Stimulated activated CD4-positive, alpha-beta T cell treated with anti-CD3 and anti-CD28 coated beads, Interleukin-1b, Interleukin-23, amount 100 ng/mL, for 4 hours (primary cell): ENCODE measurements around the gene PRSS38.

ENCODE experiments used
- DNase-seq, 2 donors: peaks; one replicate each; pipeline ENCODE4 v3.0.0-alpha.2; 2020; ENCODE audit warnings: low read depth in 2 of 2

Gene PRSS38

DNA sequence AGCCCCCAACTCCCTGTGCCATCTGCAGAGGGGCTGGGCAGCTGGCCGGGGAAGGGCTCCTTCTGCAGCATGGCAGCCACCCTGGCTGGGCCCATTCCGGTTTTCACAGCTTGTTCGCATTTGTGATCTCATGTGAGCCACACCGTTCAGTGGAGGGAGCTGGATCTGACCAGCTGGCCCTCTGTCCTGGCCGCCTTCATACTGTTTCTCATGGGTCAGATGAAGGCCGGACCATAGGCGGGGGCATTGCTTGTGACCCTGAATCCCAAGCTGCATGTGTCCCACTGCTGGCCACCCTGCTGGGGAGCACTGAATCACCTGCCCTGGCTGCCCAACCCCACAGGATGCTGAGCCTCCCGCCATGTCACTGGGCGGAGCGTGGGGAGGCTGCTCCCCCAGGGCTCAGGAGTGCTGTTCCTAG lies 36.4 kb upstream of the PRSS38 start:
- no peak for DNase-seq

DNA sequence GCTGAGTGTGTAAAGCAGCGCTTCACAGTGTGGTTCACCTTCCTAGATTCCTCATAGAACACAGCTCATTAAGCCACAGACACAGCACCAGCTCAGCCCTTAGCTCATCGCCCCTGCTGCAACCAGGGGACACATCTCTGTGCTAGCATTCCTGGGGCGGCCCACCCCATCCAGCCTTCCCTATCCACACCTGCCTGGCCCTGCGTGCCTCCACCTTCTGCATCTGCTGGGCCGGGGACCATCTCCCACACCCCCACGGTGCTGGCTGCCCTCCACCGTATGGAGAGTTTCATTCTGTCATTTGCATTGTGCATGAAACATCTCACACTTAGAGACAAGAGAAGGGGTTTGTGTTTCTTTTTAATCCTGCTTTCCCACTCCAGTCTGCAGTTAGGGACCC lies 35.8 kb upstream of the PRSS38 start:
- DNase-seq = no peak

DNA sequence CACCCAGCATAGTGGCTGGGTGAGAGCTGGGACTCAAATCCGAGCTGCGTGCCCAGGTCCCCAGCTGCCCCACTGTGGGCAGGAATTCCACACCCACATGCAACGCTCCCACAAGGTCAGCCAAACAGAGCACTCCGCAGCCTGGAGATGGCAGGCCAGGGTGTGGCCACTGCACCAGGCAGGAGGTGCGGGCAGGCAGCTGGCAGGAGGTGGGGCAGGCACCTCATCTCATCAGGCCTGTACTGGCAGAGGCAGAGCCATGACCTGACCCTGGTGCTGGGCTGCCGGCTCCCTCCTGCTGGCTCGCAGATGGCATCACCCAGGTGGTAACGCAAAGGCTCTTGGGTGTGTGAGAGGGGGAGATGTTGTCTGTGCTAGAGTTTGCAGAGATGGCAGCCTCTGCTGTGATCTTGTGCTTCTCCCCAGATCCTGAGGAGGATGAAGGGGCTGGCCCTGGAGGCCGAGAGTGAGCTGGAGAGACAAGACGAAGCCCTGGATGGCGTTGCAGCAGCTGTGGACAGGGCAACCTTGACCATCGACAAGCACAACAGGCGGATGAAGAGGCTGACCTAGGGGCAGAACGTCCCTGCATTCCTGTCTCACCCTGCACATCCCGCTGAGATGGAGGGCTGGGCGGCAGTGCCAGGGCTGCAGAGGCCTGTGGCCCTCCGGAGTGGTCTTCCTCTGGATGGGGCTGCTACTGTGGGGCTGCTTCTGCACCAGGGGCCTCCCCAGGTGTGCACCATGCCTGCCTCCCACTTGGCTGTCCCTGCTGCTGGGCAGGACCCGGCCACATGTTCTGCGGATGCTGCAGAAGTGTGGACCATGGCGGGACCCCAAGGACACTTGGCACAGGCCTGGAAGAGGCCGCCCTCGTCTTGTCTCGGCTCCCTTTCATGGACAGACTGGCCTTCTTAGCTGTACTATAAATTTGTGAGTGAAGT lies 35.1 kb upstream of the PRSS38 start:
- no peak for DNase-seq

DNA sequence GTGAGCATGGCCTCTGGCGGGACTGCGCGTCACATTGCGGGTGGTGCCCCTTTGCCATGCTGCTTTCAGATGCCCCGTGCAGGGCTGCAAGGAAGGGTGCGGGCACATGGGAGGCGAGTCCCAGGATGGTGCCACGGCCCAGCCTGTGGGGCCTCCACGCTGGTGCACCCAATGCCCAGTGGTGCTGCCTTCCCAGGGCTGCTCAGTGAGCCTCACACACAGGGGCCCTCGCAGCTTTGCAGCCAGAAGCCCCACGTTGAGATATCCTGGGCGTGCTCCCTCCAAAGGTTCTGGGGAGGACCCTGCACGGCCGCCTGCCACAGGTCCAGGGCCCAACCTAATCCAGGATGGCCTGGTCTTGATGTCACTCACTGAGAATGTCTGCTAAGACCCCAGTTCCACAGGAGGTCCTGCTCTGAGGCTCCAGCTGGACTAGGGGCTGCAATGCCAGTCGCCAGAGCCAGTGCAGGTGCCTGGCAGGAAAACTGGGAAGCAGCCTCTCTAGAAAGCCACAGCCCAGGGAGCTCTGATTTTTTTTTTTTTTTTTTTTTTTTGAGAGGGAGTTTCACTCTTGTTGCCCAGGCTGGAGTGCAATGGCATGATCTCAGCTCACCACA lies 34.1 kb upstream of the PRSS38 start:
- no peak for DNase-seq

DNA sequence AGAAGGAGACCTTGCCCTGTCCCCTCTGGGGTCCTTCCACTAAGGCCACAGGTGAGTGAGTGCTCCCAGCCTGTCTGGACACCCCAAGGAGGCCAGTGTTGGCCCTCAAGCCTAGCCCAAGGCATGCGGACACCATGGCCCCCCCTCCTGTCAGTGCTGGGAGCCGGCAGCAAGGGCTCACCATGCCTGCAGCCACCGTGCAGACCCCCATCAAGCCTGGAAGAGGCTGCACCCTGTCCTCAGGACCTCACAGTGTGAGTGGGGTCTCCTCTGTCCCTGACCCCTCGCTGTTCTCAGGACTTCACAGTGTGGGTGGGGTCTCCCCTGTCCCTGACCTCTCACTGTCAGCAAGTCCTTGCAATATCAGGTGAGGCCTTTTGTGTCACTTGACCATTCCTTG lies 33.2 kb upstream of the PRSS38 start:
- DNase-seq = no peak

DNA sequence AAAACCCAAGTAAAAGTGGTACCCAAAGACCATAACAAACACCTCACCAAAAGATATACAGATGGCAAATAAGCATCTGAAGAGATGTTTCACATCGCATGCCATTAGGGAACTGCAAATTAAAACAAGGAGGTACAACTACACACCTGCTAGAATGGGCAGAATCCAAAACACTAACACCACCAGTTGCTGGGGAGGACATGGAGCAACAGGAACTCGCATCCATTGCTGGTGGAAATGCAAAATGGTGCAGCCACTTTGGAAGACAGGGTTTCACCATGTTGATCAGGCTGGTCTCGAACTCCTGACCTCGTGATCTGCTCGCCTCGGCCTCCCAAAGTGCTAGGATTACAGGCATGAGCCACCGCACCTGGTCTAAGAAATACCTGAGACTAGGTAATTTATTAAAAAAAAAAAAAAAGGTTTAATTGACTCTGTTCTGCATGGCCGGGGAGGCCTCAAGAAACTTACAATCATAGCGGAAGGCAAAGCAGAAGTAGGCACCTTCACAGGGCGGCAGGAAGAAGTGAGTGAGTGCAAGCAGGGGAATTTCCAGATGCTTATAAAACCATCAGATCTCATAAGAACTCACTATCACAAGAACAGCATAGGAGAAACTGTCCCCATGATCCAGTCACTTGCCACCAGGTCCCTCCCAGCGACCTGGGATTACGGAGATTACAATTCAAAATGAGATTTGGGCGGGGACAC lies 30.2 kb upstream of the PRSS38 start:
- DNase-seq = no peak

DNA sequence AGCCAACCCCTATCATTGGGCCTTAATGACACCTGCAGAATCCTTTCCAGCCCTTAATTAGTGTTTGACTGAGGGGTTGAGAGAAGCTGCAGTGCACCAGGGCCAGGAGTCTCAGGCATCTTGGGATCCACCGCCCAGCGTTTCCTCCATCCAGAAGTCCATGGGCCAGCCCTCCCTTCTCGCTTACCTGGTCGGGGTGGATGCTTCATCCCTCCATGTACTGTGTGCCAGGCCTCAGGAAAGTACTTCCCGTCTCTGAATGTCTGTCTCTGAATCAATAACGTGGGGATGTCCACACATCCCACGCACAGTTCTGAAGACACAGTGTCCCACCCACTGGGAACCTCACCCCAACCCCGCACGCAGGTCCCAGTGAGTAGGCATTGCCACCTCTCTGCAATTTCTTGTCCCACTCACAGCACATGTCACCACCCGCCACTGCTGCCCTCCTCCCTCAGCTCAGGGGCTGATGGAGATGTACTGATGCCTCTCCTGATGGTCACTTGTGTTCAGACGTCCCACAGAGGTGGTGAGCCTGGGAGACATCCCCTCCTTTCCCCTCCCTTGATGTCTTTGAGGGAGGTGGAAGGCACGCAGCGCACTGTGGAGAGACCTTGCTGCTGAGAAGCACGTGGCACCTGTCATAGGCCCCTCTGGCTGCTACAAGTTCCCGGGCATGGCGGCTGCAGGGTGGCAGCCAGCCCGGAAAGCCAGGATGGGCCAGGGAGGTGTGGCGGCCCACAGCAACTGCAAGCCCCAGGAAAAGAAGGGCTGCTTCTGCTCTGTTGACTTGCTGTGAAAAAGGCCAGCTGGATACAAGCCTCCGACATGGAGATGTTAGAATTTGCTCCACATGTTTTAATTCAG lies 29.4 kb upstream of the PRSS38 start:
- DNase-seq = no peak

DNA sequence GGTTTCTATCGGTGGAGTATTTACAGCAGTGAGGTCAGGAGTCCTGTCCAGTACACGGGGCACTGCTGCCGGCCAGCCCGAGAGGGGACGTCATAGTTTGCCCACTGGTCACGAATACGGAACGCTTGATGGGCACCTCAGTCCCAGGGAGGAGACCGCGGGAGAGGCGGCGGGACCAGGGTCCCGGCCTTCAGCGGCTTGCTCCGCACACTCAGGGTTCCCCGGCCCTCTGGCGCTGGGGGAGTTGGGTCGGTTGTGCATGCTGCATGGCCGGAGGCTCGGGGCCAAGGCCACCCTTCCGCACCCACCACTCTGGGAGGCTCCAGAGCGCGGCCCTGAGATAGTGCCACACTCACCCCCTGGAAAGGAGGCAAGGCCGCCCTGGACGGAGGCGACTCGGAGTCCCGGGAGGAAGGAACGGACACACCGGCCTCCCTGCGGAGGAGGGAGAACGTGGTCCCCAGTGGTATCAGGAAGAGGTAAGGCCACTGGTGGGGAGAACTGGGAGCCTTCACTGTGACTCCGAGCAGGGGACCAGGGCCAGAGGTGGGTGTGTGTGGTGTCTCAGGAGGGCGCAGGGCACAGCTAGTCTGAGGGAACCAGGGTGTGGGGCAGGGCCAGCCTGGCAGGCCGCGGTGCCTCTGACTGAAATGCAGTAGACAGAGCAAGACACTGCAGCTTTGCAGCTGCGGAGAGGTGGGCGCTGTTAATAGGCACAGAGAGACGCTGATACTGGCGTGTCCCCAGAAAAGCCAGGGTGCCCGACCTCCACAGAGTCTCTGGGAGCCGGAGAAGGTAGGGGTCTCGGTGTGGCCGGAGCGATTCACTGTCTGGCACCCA lies 28.6 kb upstream of the PRSS38 start:
- DNase-seq = no peak

DNA sequence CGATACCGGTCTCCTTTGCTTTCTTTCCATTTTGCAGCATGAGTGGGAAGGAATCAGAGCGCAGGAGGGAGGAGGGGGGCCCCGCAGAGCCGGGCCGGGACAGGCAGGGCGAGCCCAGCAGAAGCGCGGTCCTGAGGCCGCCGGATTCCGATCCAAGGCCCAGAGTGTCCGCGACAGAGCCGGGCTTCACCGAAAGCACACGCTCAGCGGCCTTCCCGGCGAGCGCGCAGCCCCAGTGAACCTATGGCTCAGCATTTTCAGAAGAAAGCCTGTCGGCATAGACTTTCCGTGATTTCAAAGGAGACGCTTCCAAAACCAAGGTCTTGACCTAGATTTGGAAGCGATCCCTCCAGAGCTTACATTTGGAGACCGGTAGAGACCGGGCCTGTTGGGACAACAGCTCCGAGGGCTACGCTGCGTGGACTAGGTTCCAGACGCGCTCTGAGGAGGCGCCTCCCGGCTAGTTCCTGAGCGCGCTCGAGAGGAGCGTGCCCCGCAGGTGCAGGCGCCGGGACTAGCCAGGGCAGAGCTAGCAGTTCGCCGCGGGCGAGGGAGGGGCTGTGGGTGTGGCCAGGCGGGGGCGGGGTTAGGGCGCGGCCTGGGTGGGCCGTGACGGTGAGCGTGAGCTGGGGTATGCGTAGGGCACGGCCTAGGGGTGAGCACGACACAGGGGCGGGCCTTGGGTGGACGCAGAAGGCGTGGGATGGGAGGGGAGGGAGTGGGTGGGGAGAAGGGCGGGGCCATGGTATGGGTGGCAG lies 27.8 kb upstream of the PRSS38 start:
- DNase-seq = peak; percentile 90 to 95

DNA sequence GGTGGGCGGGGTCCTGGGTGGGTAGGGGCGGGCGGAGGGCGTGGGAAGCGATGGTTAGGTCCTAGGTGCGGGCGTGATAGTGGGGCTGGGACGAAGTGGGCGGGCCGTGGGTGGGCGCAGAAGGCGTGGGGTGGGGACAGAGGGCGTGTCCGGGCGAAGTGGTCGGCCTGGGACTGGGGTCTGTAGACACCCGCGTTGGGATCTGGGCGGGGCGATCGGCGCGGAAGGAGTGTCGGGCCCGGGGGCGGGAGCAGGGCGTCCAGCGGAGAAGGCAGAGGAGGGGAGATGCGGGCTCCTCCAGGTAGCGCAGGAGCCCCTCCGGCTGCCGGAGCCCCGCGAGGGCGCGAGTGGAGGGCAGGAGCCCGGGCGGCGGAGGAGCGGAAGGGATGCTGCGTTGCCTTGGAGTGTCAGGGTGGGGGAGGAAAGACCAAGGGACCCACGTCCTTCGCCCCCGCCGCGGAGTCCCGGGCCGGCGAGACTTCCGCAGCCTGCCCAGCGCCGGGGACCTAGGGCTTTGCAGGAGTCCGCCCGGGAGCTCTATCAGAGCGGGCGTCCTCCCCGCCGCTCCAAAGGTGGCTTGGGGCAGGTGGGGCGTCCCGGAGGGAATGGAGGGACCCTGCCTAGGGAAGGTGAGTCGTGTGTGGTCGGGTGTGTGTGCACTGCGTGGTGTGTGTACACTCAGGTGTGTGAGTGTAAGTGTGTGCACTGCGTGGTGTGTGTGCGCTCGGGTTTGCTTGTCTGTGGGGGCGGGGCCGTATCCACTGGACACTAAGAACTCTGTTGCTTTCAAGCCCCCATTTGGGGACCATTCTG lies 27.0 kb upstream of the PRSS38 start:
- DNase-seq = no peak

DNA sequence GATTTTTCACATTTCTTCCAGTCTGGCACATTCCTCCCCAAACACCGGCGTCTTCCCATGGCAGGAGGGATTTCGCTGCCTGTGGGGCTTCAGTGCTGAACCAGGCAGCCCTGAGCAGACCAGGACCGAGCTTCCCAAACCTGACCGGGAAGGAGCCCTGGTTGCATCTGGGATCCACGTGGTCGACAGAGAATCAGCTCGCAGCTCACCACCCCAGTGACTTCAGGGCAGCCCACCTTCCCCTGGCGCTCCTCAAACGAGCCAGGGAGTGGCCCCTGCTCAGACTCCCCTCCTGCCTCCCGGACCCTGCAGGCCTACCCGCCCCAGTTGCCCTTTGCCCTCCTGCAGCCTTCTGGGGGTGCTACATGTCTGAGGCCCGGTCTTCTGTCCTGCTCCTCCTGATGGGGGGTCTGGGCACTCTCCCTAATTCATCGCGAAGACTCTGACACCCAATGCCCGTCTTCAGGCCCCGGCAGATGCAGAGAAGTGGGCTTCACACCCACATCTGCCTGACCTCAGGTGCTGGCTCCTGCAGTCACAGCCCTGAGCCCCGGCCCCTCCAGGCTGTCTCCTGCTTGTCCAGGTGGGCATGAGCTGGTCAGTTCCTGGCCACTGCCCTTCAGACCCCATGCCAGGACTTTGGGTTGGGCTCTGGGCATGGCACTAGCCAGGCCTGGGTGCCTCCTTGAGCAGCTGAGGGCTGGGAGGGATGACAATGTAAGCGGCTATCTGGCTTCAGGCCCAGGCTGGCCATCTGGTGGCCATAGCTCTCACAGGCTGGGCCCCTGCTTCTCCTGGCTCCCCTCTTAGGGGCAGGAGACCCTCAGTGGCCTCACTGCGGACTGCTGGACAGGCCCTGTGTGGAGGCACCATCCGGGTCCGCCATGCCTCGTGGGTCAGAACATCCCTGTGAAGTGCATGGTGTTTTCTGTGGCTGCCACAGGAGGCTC lies 26.1 kb upstream of the PRSS38 start:
- no peak for DNase-seq

DNA sequence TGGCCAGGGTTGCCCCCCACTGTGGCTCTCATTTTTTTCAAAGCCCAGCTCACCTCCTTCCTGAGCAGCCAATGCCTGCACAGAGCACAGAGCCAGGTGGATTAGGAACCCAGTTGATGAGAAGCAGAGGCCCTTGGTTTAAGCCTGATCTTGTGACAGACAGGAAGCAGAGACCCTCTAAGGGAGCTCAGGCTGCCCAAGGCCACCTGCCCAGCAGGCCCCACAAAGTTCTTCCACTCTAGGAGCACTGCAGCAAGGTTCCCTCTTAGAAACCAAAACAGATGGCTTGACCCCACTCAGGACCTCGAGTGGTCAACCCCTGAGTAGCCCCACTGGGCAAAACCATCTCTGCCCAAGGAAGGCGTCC lies 25.5 kb upstream of the PRSS38 start:
- DNase-seq = no peak

DNA sequence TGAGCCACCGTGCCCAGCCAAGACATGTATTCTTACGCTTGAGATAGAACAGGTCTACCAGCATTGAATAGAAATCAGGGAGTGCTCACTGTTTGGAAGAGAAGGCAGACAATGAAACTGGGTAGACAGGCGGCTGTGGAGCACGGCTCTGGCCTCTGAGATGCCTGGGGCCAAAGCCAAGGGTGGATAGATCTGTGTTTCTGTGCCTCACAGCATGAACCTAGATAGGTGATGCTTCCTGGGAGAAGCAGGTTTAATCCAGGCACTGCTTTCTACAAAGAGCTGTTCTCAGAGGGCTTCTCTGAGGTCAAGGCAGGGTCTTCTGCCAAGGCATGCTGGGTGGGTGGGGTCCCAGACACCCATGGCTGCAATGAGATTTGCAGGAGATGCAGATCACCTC lies 24.6 kb upstream of the PRSS38 start:
- no peak for DNase-seq

DNA sequence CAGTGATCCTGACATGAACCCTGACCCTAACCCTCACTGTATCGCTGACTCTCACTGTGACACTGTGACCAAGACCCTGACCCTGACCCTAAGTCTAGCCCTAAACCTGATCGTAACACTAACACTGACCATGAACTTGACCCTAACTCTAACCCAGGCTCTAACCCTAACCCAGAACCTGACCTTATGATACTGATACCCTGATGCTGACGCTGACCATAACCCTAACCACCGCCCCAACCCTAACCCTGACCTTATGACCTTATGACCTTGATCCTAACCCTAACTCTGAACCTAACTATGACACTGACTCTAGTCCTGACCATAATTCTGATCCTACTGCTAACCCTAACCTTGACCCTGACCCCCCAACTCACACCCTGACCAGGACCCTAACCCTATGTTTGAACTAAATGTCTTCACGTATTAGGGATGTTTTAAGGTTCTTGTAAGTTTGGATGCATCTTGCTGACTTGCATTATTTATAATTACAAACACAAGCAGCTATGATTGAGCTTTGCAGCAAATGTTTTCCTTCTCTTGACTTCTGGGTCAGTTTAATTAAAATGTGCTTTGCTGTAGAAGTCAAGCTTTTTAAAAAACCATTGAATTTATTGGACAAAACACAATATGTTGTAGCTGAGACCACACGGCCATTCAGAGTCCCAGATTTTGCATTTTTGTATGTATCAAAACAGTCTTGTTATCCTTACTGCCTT lies 23.9 kb upstream of the PRSS38 start:
- DNase-seq = no peak

DNA sequence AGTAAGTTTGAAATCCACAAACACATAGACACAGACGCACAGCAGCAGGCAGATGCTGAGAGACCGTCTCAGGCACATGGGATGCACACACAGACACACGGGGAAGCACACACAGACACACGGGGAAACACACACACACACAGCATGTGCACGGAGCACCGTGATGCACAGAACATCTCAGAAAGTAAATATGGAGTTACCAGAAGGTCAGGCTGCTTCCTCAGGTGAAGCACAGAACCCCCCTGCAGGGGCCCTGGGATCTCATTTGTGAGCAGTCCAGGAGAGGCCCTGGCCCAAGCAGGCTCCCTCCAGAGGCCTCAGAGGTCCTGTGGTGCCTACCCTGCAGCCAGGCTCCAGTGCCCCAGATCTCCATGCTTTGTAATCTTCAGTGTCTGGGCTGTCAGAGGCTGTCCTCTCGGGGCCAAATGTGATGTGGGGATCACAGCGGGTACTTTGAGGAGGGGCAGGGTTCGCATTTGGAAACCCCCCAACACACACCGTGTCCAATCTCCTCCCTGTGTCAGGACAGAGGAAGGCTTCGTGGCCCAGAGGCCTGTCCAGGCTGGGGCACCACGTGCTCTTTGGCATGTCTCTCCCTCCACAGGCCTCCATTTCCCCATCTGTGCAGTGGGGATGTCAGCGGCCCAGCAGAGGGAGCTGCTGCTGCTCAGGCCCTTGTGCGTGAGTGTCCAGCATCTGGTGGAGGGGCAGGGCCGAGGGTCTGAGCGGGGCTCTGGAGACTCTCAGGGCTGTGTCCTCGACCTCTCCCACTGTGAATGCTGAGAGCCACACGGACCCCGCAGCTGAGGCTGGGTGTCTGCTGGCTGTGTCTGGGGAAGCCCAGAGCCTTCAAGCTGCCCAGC lies 23.0 kb upstream of the PRSS38 start:
- DNase-seq = no peak
